CD4-positive, CD25-positive, alpha-beta regulatory T cell (primary cell): ENCODE results near the gene LCN15. TPM values are rescaled to one million over a fixed set of nuclear protein-coding genes. Genes with fewer than 3 reads are reported as not detected.
A peak's percentile ranks its signal among the peaks of the same experiment; 100 is the strongest.

ENCODE experiments used
- ATAC-seq, 2 donors: fragments of 150-1000 bp; cut with Tn5 transposase; one replicate each; pipeline ENCODE4 v1.10.0; 2021; ENCODE audit warnings: low read depth in 2 of 2, moderate number of reproducible peaks in 2 of 2, moderate library complexity in 1 of 2
- DNase-seq, 3 donors: peaks; one replicate each; pipeline versions ENCODE4 v3.0.0 to v3.0.0-alpha.2; 2012 to 2022; ENCODE audit warnings: mixed read lengths in 1 of 3
- H3K27ac ChIP-seq: one replicate; pipeline ENCODE4 v1.7.0; 2013; ENCODE audit warnings: mild to moderate bottlenecking, low read length; ENCODE audit not compliant: insufficient read depth, poor library complexity, severe bottlenecking
- H3K27me3 ChIP-seq: one replicate; pipeline ENCODE4 v1.7.0; 2013; ENCODE audit warnings: low read length; ENCODE audit not compliant: control insufficient read depth, insufficient read depth
- H3K36me3 ChIP-seq: one replicate; pipeline ENCODE4 v1.7.0; 2013; ENCODE audit warnings: mild to moderate bottlenecking, low read length, moderate library complexity; ENCODE audit not compliant: control insufficient read depth, insufficient read depth
- H3K4me1 ChIP-seq: 2 replicates; pipeline ENCODE4 v1.7.0; 2013; ENCODE audit warnings: mild to moderate bottlenecking, low read length; ENCODE audit not compliant: insufficient read depth, control insufficient read depth, poor library complexity, severe bottlenecking
- H3K4me3 ChIP-seq: one replicate; pipeline ENCODE4 v1.7.0; 2013; ENCODE audit warnings: low read depth, mild to moderate bottlenecking, low read length, moderate library complexity
- H3K9me3 ChIP-seq, 2 experiments: 1 replicate in 1 of 2; 2 replicates in 1 of 2; pipeline ENCODE4 v1.7.0; 2013; ENCODE audit warnings: low read length in 2 of 2, mild to moderate bottlenecking in 1 of 2, moderate library complexity in 1 of 2; ENCODE audit not compliant: control insufficient read depth in 2 of 2
- H3K27ac Mint-ChIP-seq, 3 donors: one replicate each; pipeline ENCODE4 v1.8.0; 2020 to 2022; ENCODE audit warnings: mild to moderate bottlenecking in 3 of 3, mixed read lengths in 3 of 3, moderate library complexity in 2 of 3
- H3K27me3 Mint-ChIP-seq: one replicate; pipeline ENCODE4 v1.8.0; 2022; ENCODE audit warnings: mild to moderate bottlenecking, mixed read lengths
- H3K36me3 Mint-ChIP-seq: one replicate; pipeline ENCODE4 v1.8.0; 2020; ENCODE audit warnings: mixed read lengths
- H3K4me1 Mint-ChIP-seq, 4 donors: one replicate each; pipeline ENCODE4 v1.8.0; 2020 to 2022; ENCODE audit warnings: mixed read lengths in 4 of 4, mild to moderate bottlenecking in 1 of 4
- H3K4me3 Mint-ChIP-seq, 4 donors: one replicate each; pipeline ENCODE4 v1.8.0; 2020 to 2022; ENCODE audit warnings: mild to moderate bottlenecking in 4 of 4, mixed read lengths in 4 of 4, moderate library complexity in 3 of 4
- H3K9me3 Mint-ChIP-seq, 7 donors: one replicate each; pipeline ENCODE4 v1.8.0; 2020 to 2022; ENCODE audit warnings: mixed read lengths in 7 of 7, mild to moderate bottlenecking in 3 of 7, moderate library complexity in 2 of 7
- polyA plus RNA-seq, 4 donors: library from polyadenylated mRNA; unstranded; fragments of 300-500 nt; fragmentation: Illumina TruSeq; gene quantifications; one replicate each; pipeline ENCODE4 v1.2.3, GENCODE V29; 2021
- total RNA-seq: library from RNA; stranded (reverse); gene quantifications from one replicate; pipeline ENCODE4 v1.2.3, GENCODE V29; 2022

LCN15 gene
- total and polyA plus RNA-seq, 5 donors from 2014 or later = not detected

- Mint-ChIP-seq H3K27me3 (peaks cover 15% of the 10 kb centered on the region), H3K4me1 (no peaks in the 10 kb centered on the region), H3K9me3 (peaks cover 1 to 20% (median 7%) of the 10 kb centered on the region in 7 donors), H3K36me3 (no peaks in the 10 kb centered on the region), H3K4me3 (no peak overlapping the region), H3K27ac (no peak overlapping the region)
- DNase-seq (peak in 1 of 3 donors; percentile 19), ATAC-seq (peak in 1 of 2 donors; percentile 34)
- no peaks in the 10 kb centered on the region for H3K36me3 ChIP-seq
- H3K4me1 ChIP-seq = no peaks in the 10 kb centered on the region
- H3K27ac ChIP-seq = no peak overlapping the region
- peaks cover 10 to 21% of the 10 kb centered on the region in 2 experiments for H3K9me3 ChIP-seq
- no peak overlapping the region for H3K4me3 ChIP-seq
- H3K27me3 ChIP-seq = no peaks in the 10 kb centered on the region
These were observed 13.8 kb downstream of the LCN15 start for GRCh38 chr9:136750526-136750925.

GRCh38 chr9:136748666-136749611 is 15.4 kb downstream of the LCN15 start:
- no peak for DNase-seq
- no peak for ATAC-seq
- no peaks in the 10 kb centered on the region for H3K4me1 Mint-ChIP-seq
- no peak overlapping the region for H3K4me3 Mint-ChIP-seq
- H3K9me3 Mint-ChIP-seq = peaks cover 1 to 20% (median 7%) of the 10 kb centered on the region in 7 donors
- Histone ChIP-seq H3K27me3 (no peaks in the 10 kb centered on the region), H3K36me3 (no peaks in the 10 kb centered on the region), H3K4me3 (no peak overlapping the region), H3K9me3 (peaks cover 10 to 21% of the 10 kb centered on the region in 2 experiments), H3K4me1 (no peaks in the 10 kb centered on the region), H3K27ac (no peak overlapping the region)
- H3K27me3 Mint-ChIP-seq = peaks cover 15% of the 10 kb centered on the region
- H3K36me3 Mint-ChIP-seq = no peaks in the 10 kb centered on the region
- H3K27ac Mint-ChIP-seq = no peak overlapping the region

- no peak within 1 kb of the TSS for H3K4me3 ChIP-seq
- Mint-ChIP-seq H3K36me3 (no peaks in the 10 kb centered on the region), H3K4me3 (no peak within 1 kb of the TSS), H3K9me3 (peaks cover 1 to 20% (median 7%) of the 10 kb centered on the region in 7 donors), H3K27me3 (peaks cover 15% of the 10 kb centered on the region), H3K27ac (no peak within 1 kb of the TSS), H3K4me1 (no peaks in the 10 kb centered on the region)
- no peaks in the 10 kb centered on the region for H3K4me1 ChIP-seq
- no peaks in the 10 kb centered on the region for H3K27me3 ChIP-seq
- no peak within 1 kb of the TSS for H3K27ac ChIP-seq
- ATAC-seq = no peak
- no peaks in the 10 kb centered on the region for H3K36me3 ChIP-seq
- H3K9me3 ChIP-seq = peaks cover 10 to 21% of the 10 kb centered on the region in 2 experiments
- DNase-seq = no peak
These were observed 16.1 kb downstream of the LCN15 start, which contains the start of gene LCN6 for GRCh38 chr9:136748201-136748600. LCN6 (minus strand) TSS chr9:136748525; CDS start chr9:136748483, 42 bp downstream.

- H3K4me3 ChIP-seq = no peak overlapping the region
- H3K4me1 ChIP-seq = peaks cover 3% of the 10 kb centered on the region
- Mint-ChIP-seq H3K4me1 (peaks cover 0 to under 1% (median 0%) of the 10 kb centered on the region in 4 donors), H3K27ac (no peak overlapping the region), H3K36me3 (no peaks in the 10 kb centered on the region), H3K4me3 (no peak overlapping the region), H3K27me3 (peaks cover 9% of the 10 kb centered on the region), H3K9me3 (peaks cover 0 to 17% (median 5%) of the 10 kb centered on the region in 7 donors)
- no peaks in the 10 kb centered on the region for H3K36me3 ChIP-seq
- DNase-seq (no peak), ATAC-seq (no peak)
- H3K27me3 ChIP-seq = no peaks in the 10 kb centered on the region
- no peak overlapping the region for H3K27ac ChIP-seq
- peaks cover 9 to 14% of the 10 kb centered on the region in 2 experiments for H3K9me3 ChIP-seq
These were observed 16.9 kb downstream of the LCN15 start for GRCh38 chr9:136747161-136748060.

- Mint-ChIP-seq H3K4me1 (peaks cover 0 to 6% (median 0%) of the 10 kb centered on the region in 4 donors), H3K36me3 (no peaks in the 10 kb centered on the region), H3K27me3 (peaks cover 4% of the 10 kb centered on the region), H3K9me3 (peaks cover 0 to 10% (median under 1%) of the 10 kb centered on the region in 7 donors), H3K27ac (no peak overlapping the region), H3K4me3 (no peak overlapping the region)
- ATAC-seq (no peak), DNase-seq (no peak)
- Histone ChIP-seq H3K27ac (no peak overlapping the region), H3K9me3 (peaks cover 6 to 7% of the 10 kb centered on the region in 2 experiments), H3K4me3 (no peak overlapping the region), H3K27me3 (no peaks in the 10 kb centered on the region), H3K4me1 (peaks cover 11% of the 10 kb centered on the region), H3K36me3 (no peaks in the 10 kb centered on the region)
These were observed 17.7 kb downstream of the LCN15 start for GRCh38 chr9:136746621-136747020.

- DNase-seq (no peak), ATAC-seq (no peak)
- Histone ChIP-seq H3K36me3 (no peaks in the 10 kb centered on the region), H3K27ac (no peak overlapping the region), H3K27me3 (no peaks in the 10 kb centered on the region), H3K9me3 (peaks cover 1 to 3% of the 10 kb centered on the region in 2 experiments), H3K4me3 (no peak overlapping the region), H3K4me1 (peaks cover 16% of the 10 kb centered on the region)
- Mint-ChIP-seq H3K27ac (no peak overlapping the region), H3K4me1 (peaks cover 0 to 8% (median 0%) of the 10 kb centered on the region in 4 donors), H3K4me3 (no peak overlapping the region), H3K9me3 (peaks cover 0 to 5% (median 0%) of the 10 kb centered on the region in 7 donors), H3K36me3 (no peaks in the 10 kb centered on the region), H3K27me3 (peaks cover 4% of the 10 kb centered on the region)
These were observed 18.2 kb downstream of the LCN15 start for GRCh38 chr9:136746155-136746490.

- no peak for DNase-seq
- Mint-ChIP-seq H3K27me3 (peaks cover 3% of the 10 kb centered on the region), H3K4me3 (no peak overlapping the region), H3K9me3 (peaks cover 0 to 1% (median 0%) of the 10 kb centered on the region in 7 donors), H3K27ac (no peak overlapping the region), H3K4me1 (peaks cover 0 to 8% (median 0%) of the 10 kb centered on the region in 4 donors), H3K36me3 (no peaks in the 10 kb centered on the region)
- no peak overlapping the region for H3K4me3 ChIP-seq
- no peaks in the 10 kb centered on the region for H3K36me3 ChIP-seq
- ATAC-seq = no peak
- no peaks in the 10 kb centered on the region for H3K9me3 ChIP-seq
- peaks cover 17% of the 10 kb centered on the region for H3K4me1 ChIP-seq
- no peaks in the 10 kb centered on the region for H3K27me3 ChIP-seq
- no peak overlapping the region for H3K27ac ChIP-seq
These were observed 18.7 kb downstream of the LCN15 start for GRCh38 chr9:136745389-136746154.
